ENCODE results near the gene CCDC185.
"Not testable (repeated sequence)": the region's sequence is repeated elsewhere in the genome, so short reads cannot be mapped to it uniquely, and the experiment has no call there.

The CCDC185 gene

GRCh38 chr1:223399393-223399792 lies 6.2 kb downstream of the CCDC185 start:
- not testable (repeated sequence) for DNase-seq

GRCh38 chr1:223401873-223402789 lies 8.9 kb downstream of the CCDC185 start:
- no peak for DNase-seq

- DNase-seq, result no peak
Measured at GRCh38 chr1:223402790-223403142, 9.6 kb downstream of the CCDC185 start.

- DNase-seq, result peak in 1 of 2 experiments; percentile 1
Measured at GRCh38 chr1:223403184-223403815, 10.1 kb downstream of the CCDC185 start.

- DNase-seq, result no peak
Measured at GRCh38 chr1:223405507-223405906, 12.3 kb downstream of the CCDC185 start.

- no peak for DNase-seq
Measured at GRCh38 chr1:223410036-223410435, 16.8 kb downstream of the CCDC185 start.

GRCh38 chr1:223411309-223411708 lies 18.1 kb downstream of the CCDC185 start:
- no peak for DNase-seq

GRCh38 chr1:223411710-223412109 lies 18.5 kb downstream of the CCDC185 start:
- no peak for DNase-seq

- DNase-seq, result no peak
Measured at GRCh38 chr1:223413216-223413615, 20.0 kb downstream of the CCDC185 start.

GRCh38 chr1:223417444-223417843 lies 24.2 kb downstream of the CCDC185 start:
- no peak for DNase-seq

- DNase-seq, result no peak
Measured at GRCh38 chr1:223417903-223418663, 24.9 kb downstream of the CCDC185 start.

- no peak for DNase-seq
Measured at GRCh38 chr1:223419115-223419514, 25.9 kb downstream of the CCDC185 start.

GRCh38 chr1:223419561-223419960 lies 26.3 kb downstream of the CCDC185 start:
- no peak for DNase-seq

- DNase-seq, result no peak
Measured at GRCh38 chr1:223421025-223421424, 27.8 kb downstream of the CCDC185 start.

GRCh38 chr1:223421676-223422075 lies 28.5 kb downstream of the CCDC185 start:
- no peak for DNase-seq

- no peak for DNase-seq
Measured at GRCh38 chr1:223422911-223423310, 29.7 kb downstream of the CCDC185 start.

GRCh38 chr1:223423641-223424233 lies 30.5 kb downstream of the CCDC185 start:
- DNase-seq, result no peak

- no peak for DNase-seq
Measured at GRCh38 chr1:223425550-223425949, 32.3 kb downstream of the CCDC185 start.

- no peak for DNase-seq
Measured at GRCh38 chr1:223426936-223427335, 33.7 kb downstream of the CCDC185 start.

GRCh38 chr1:223429313-223429731 lies 36.1 kb downstream of the CCDC185 start:
- no peak for DNase-seq

GRCh38 chr1:223429821-223430220 lies 36.6 kb downstream of the CCDC185 start:
- DNase-seq, result no peak

GRCh38 chr1:223430236-223430635 lies 37.0 kb downstream of the CCDC185 start:
- no peak for DNase-seq

- DNase-seq, result no peak
Measured at GRCh38 chr1:223437151-223437550, 43.9 kb downstream of the CCDC185 start.

All from SHP77 (cell line).